GM23248 (cell line): ENCODE measurements around the gene OPRM1. TPM values are rescaled to one million over a fixed set of nuclear protein-coding genes. Genes with fewer than 3 reads are reported as not detected.

ENCODE experiments used
- DNase-seq: peaks from one replicate; pipeline ENCODE4 v3.0.0-alpha.2; 2015
- H2AFZ ChIP-seq: fragments of 200-600 bp; sonication (generic); 2 replicates; pipeline ENCODE4 v1.6.1; 2016; ENCODE audit warnings: antibody characterized with exemption
- H3F3A ChIP-seq: fragments of 200-600 bp; sonication (generic); 2 replicates; pipeline ENCODE4 v1.6.1; 2016; ENCODE audit warnings: mild to moderate bottlenecking, antibody characterized with exemption, mixed run types; ENCODE audit not compliant: insufficient read depth
- H3K27ac ChIP-seq: fragments of 200-600 bp; sonication (generic); 2 replicates; pipeline ENCODE4 v1.5.1; 2016; ENCODE audit warnings: mild to moderate bottlenecking
- H3K27me3 ChIP-seq: fragments of 200-600 bp; sonication (generic); replicated peaks from 2 replicates; pipeline ENCODE4 v1.6.1; 2016; ENCODE audit warnings: mild to moderate bottlenecking; ENCODE audit not compliant: insufficient read depth
- H3K36me3 ChIP-seq: fragments of 200-600 bp; sonication (generic); 2 replicates; pipeline ENCODE4 v1.6.1; 2016; ENCODE audit warnings: low read depth, mild to moderate bottlenecking
- H3K4me1 ChIP-seq: fragments of 200-600 bp; sonication (generic); 2 replicates; pipeline ENCODE4 v1.6.1; 2016; ENCODE audit warnings: mild to moderate bottlenecking; ENCODE audit not compliant: insufficient read depth
- H3K4me2 ChIP-seq: fragments of 200-600 bp; sonication (generic); one replicate; pipeline ENCODE4 v1.6.1; 2016; ENCODE audit warnings: mild to moderate bottlenecking; ENCODE audit not compliant: unreplicated experiment
- H3K4me3 ChIP-seq: fragments of 200-600 bp; sonication (generic); 2 replicates; pipeline ENCODE4 v1.5.1; 2016; ENCODE audit warnings: mild to moderate bottlenecking
- H3K79me2 ChIP-seq: fragments of 200-600 bp; sonication (generic); 2 replicates; pipeline ENCODE4 v1.6.1; 2016; ENCODE audit warnings: mild to moderate bottlenecking; ENCODE audit not compliant: insufficient read depth
- H3K9ac ChIP-seq: fragments of 200-600 bp; sonication (generic); 2 replicates; pipeline ENCODE4 v1.6.1; 2016; ENCODE audit warnings: mild to moderate bottlenecking
- H3K9me2 ChIP-seq: fragments of 200-600 bp; sonication (generic); 2 replicates; pipeline ENCODE4 v1.6.1; 2016; ENCODE audit warnings: mixed run types, mild to moderate bottlenecking, moderate library complexity; ENCODE audit not compliant: insufficient read depth
- H3K9me3 ChIP-seq: fragments of 200-600 bp; sonication (generic); one replicate; pipeline ENCODE4 v1.6.1; 2017; ENCODE audit warnings: low read depth
- H4K20me1 ChIP-seq: fragments of 200-600 bp; sonication (generic); 2 replicates; pipeline ENCODE4 v1.6.0; 2016; ENCODE audit not compliant: insufficient read depth
- EZH2 ChIP-seq: fragments of 200-600 bp; sonication (generic); IDR thresholded peaks from 2 replicates; pipeline ENCODE4 v1.6.1; 2018; ENCODE audit warnings: antibody characterized with exemption, mild to moderate bottlenecking; ENCODE audit not compliant: insufficient read depth, poor library complexity, severe bottlenecking
- EZH2phosphoT487 ChIP-seq: fragments of 200-600 bp; sonication (generic); IDR thresholded peaks from 2 replicates; pipeline ENCODE4 v1.6.1; 2018; ENCODE audit warnings: antibody characterized with exemption, moderate library complexity, mild to moderate bottlenecking, low read depth; ENCODE audit not compliant: insufficient read depth
- WGBS, 2 experiments: methylation state at CpG; one replicate each; pipeline ENCODE4 v1.1.6; 2015 to 2017; ENCODE audit warnings: low lambda C conversion rate in 2 of 2, low coverage in 1 of 2; ENCODE audit errors: missing lambda C conversion rate in 2 of 2; 5-methylcytosine and 5-hydroxymethylcytosine counted together
- in situ Hi-C: fragments of 300-500 bp; cut with MboI; formaldehyde crosslinking; loops from 2 replicates; pipeline ENCODE4 v1.15.0; 2020
- polyA plus RNA-seq: library from polyadenylated mRNA; unstranded; fragments of >200 nt; fragmentation: Nextera tagmentation; extraction: Ambion mirVana; gene quantifications from 2 replicates; pipeline ENCODE4 v1.2.1, GENCODE V29; 2016
- total RNA-seq: library from RNA; depleted of rRNA; stranded (reverse); fragments of >200 nt; shearing (Covaris generic); gene quantifications from 2 replicates; pipeline ENCODE4 v1.2.3, GENCODE V29; 2014

The OPRM1 gene
- total and polyA plus RNA-seq, 2 experiments from 2014 or later: not detected

GRCh38 chr6:154292855-154293519 is 253.9 kb downstream of the OPRM1 start:
- H3K4me3 ChIP-seq: peak overlapping the region; percentile 3; the same call in 1 of the 2 replicates
- in situ Hi-C loops: no loop called here
- no peaks in the 10 kb centered on the region for H3K79me2 ChIP-seq
- DNase-seq: peak; percentile 74
- H2AFZ ChIP-seq: peak overlapping the region; percentile 62
- H3K9me2 ChIP-seq: no peaks in the 10 kb centered on the region
- whole genome bisulfite sequencing, 2 experiments: 32 to 50% methylated on average over 4 of the region's 4 CpGs
- no peak for TF ChIP-seq EZH2phosphoT487
- no peak for TF ChIP-seq EZH2
- H3K4me1 ChIP-seq: peaks cover 18% of the 10 kb centered on the region
- no peak overlapping the region for H3K9ac ChIP-seq
- no peaks in the 10 kb centered on the region for H3K9me3 ChIP-seq
- no peaks in the 10 kb centered on the region for H3K27me3 ChIP-seq
- peak overlapping the region; percentile 52 for H3K4me2 ChIP-seq
- no peaks in the 10 kb centered on the region for H4K20me1 ChIP-seq
- no peaks in the 10 kb centered on the region for H3K36me3 ChIP-seq
- peaks cover 5% of the 10 kb centered on the region; the same call in 1 of the 2 replicates for H3F3A ChIP-seq
- H3K27ac ChIP-seq: peak overlapping the region; percentile 26

GRCh38 chr6:154295733-154296132 is 256.7 kb downstream of the OPRM1 start:
- no peak for DNase-seq
- WGBS, 2 experiments: 59 to 70% methylated on average over 4 of the region's 4 CpGs
- Histone ChIP-seq H4K20me1 (no peaks in the 10 kb centered on the region), H3K79me2 (no peaks in the 10 kb centered on the region), H2AFZ (no peak overlapping the region), H3K9me3 (no peaks in the 10 kb centered on the region), H3K9ac (no peak overlapping the region), H3K4me3 (no peak overlapping the region), H3K27me3 (no peaks in the 10 kb centered on the region), H3K9me2 (no peaks in the 10 kb centered on the region), H3K36me3 (no peaks in the 10 kb centered on the region), H3K4me2 (no peak overlapping the region), H3K4me1 (peaks cover 19% of the 10 kb centered on the region), H3K27ac (no peak overlapping the region), H3F3A (peaks cover 10% of the 10 kb centered on the region; the same call in 1 of the 2 replicates)
- in situ Hi-C loops: no loop called here
- TF ChIP-seq EZH2 (no peak), EZH2phosphoT487 (no peak)
